ENCODE measurements around the gene TNFRSF8. TPM values are rescaled to one million over a fixed set of nuclear protein-coding genes. Genes with fewer than 3 reads are reported as not detected.

Gene TNFRSF8
- total RNA-seq, 1 donor from 2014 or later, result 36.9 TPM

GRCh38 chr1:12059722-12060464 is 3.2 kb upstream of the TNFRSF8 start:
- intact Hi-C loops (cut with micrococcal nuclease), result loop anchor here (10.0 kb wide), 1 partner anchor 95 kb away; no protein-coding TSS in a partner anchor

GRCh38 chr1:12060500-12060899 is 2.6 kb upstream of the TNFRSF8 start:
- intact Hi-C loops (cut with micrococcal nuclease), result loop anchor here (10.0 kb wide), 1 partner anchor 94 kb away; no protein-coding TSS in a partner anchor

- intact Hi-C loops (cut with micrococcal nuclease), result loop anchor here (10.0 kb wide), 1 partner anchor 90 kb away; no protein-coding TSS in a partner anchor
Measured at GRCh38 chr1:12064073-12064969, 1.2 kb downstream of the TNFRSF8 start.

- intact Hi-C loops (cut with micrococcal nuclease), result loop anchor here (5.0 to 10.0 kb wide), 3 partner anchors 49 to 159 kb away; partner anchors contain the start of gene MIIP
Measured at GRCh38 chr1:12065872-12066271, 2.8 kb downstream of the TNFRSF8 start.

- intact Hi-C loops (cut with micrococcal nuclease), result loop anchor here (1.0 to 10.0 kb wide), 4 partner anchors 21 to 161 kb away; partner anchors contain the start of gene MIIP
Measured at GRCh38 chr1:12067900-12068821, 5.1 kb downstream of the TNFRSF8 start.

- intact Hi-C loops (cut with micrococcal nuclease), result loop anchor here (5.0 to 10.0 kb wide), 3 partner anchors 52 to 162 kb away; partner anchors contain the start of gene MIIP
Measured at GRCh38 chr1:12069623-12070244, 6.6 kb downstream of the TNFRSF8 start.

GRCh38 chr1:12071892-12072291 is 8.8 kb downstream of the TNFRSF8 start:
- intact Hi-C loops (cut with micrococcal nuclease), result no loop called here

GRCh38 chr1:12072741-12073140 is 9.6 kb downstream of the TNFRSF8 start:
- intact Hi-C loops (cut with micrococcal nuclease), result no loop called here

GRCh38 chr1:12073796-12074195 is 10.7 kb downstream of the TNFRSF8 start:
- intact Hi-C loops (cut with micrococcal nuclease), result no loop called here

- intact Hi-C loops (cut with micrococcal nuclease), result no loop called here
Measured at GRCh38 chr1:12075195-12076114, 12.4 kb downstream of the TNFRSF8 start.

- intact Hi-C loops (cut with micrococcal nuclease), result no loop called here
Measured at GRCh38 chr1:12076425-12077005, 13.4 kb downstream of the TNFRSF8 start.

GRCh38 chr1:12078575-12078937 is 15.5 kb downstream of the TNFRSF8 start:
- intact Hi-C loops (cut with micrococcal nuclease), result no loop called here

GRCh38 chr1:12078938-12079861 is 16.1 kb downstream of the TNFRSF8 start:
- intact Hi-C loops (cut with micrococcal nuclease), result no loop called here

GRCh38 chr1:12080156-12080555 is 17.1 kb downstream of the TNFRSF8 start:
- intact Hi-C loops (cut with micrococcal nuclease), result no loop called here

- intact Hi-C loops (cut with micrococcal nuclease), result no loop called here
Measured at GRCh38 chr1:12080773-12081556, 17.9 kb downstream of the TNFRSF8 start.

- intact Hi-C loops (cut with micrococcal nuclease), result no loop called here
Measured at GRCh38 chr1:12081648-12082396, 18.7 kb downstream of the TNFRSF8 start.

Measured in T-helper 2 cell treated with Interferon-gamma antibody and Interleukin-4, amounts not matched to agents 100 ng/mL and 5 ng/mL, for 36 hours (primary cell).